Measurements from ENCODE around the gene JADE2.
"Not testable (repeated sequence)": the region's sequence is repeated elsewhere in the genome, so short reads cannot be mapped to it uniquely, and the experiment has no call there.

JADE2 gene

DNA sequence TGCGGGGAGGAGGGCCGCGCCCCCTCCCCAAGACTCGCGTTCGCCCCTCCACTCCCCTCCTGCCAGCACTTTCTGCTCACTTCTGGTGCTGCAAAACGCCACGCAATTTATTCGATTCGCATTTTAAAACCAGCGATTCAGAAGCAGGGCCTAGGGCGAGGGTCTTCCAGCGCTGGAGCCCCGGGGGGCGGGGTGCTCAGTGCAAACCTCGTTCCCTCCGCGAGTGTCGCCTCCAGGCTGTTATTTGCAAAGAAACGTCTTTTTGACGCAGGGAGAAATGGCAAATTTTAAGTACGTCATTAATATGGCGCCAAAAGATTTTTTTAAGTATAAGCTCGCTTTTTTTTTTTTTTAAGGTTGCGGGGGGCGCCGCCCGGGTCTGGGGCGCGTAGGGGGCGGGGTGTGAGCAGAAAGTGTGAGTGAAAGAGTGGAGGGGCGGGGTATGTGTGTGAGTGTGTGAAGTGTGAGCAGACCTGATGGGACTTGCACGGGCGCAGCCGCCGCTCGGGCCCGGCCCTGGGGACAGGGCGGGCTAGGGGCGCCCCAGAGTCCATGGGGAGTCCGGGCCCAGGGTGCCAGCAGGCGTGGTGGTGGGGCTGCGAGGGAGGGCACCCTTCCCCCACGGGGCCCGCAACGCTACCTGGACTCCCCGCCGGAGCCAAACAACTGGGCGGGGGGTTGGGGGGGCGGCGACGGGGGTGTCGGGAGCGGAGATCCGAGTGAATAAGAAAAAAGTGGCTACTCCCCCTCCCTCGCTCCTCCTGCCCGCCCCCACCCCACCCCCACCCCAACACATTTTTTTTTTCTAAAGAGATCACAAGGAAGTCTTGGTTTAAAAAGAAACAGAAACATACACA, at the start of gene JADE2:
Gene JADE2, plus strand, starts transcription at position 845 of the 857 bp plus-strand sequence. CDS start 10,188 bp downstream, outside the sequence.
- peak; percentile 74 for DNase-seq (ENCODE audit: low spot score)

DNA sequence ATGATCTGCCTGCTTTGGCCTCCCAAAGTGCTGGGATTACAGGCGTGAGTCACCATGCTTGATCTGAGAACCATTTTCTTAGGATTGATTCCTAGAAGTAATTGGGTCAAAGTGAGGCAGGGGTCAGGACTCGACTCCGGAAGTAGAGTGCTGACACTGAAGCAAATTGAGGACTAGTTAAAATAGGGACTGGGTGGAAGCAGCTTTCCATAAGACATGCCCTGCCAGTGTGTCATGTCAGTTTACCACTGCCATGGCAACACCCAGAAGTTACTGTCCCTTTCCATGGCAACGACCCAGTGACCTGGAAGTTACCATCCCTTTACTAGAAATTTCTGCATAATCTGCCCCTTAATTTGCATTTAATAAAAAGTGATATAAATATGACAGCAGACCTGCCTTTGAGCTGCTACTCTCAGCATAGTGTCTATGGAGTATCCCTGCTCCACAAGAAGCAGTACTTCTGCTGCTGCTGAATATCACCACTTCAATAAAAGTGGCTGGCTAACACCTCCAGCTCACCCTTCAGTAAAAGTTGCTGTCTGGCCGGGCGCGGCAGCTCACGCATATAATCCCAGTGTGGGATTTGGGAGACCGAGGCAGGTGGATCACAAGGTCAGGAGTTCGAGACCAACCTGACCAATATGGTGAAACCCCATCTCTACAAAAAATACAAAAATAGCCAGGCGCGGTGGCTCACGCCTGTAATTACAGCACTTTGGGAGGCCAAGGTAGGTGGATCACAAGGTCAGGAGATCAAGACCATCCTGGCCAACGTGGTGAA, 47.8 kb upstream of the JADE2 start:
- DNase-seq (ENCODE audit: low spot score): no peak

DNA sequence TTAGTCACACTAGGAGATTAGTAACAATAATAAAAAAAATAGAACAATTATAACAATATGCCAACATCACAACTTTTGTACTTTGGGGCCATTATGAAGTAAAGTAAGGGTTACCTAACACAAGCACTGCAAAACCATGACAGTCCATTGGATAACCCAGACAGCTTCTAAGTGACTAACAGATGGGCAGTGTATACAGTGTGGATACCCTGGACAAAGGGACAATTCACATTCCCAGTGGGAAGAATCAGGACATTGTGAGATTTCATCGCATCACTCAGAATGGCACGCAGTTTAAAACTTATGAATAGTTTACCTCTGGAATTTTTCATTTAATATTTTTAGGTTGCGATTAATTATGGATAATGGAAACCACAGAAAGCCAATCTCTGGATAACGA, 45.6 kb upstream of the JADE2 start:
- DNase-seq (ENCODE audit: low spot score): peak; percentile 29

DNA sequence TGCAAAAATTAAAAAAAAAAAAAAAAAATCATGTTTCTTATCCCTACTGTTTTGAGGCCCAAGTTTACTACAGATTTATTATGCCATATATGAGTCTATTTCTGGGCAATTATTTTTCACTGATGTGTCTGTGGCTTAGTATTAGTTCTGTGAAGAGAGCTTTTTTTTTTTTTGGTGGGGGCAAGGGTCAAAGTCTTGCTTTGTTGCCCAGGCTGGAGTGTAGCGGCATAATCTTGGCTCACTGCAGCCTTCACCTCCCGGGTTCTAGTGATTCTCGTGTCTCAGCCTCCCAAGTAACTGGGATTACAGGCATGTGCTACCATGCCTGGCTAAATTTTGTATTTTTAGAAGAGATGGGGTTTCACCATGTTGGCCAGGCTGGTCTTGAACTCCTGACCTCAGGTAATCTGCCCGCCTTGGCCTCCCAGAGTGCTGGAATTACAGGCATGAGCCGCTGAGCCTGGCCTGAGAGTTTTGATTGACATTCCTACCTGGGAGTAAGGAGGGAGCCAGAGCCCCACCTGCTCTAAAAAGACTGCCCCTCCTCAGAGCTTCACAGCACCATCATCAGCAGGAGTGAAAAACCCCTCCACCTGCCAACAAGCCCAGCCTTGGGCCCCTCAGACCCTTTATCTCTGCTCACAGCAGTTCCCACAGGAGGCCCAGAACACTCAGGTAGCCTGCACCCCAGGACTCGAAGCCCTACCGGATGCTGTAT, 36.1 kb upstream of the JADE2 start:
- no peak for DNase-seq (ENCODE audit: low spot score)

DNA sequence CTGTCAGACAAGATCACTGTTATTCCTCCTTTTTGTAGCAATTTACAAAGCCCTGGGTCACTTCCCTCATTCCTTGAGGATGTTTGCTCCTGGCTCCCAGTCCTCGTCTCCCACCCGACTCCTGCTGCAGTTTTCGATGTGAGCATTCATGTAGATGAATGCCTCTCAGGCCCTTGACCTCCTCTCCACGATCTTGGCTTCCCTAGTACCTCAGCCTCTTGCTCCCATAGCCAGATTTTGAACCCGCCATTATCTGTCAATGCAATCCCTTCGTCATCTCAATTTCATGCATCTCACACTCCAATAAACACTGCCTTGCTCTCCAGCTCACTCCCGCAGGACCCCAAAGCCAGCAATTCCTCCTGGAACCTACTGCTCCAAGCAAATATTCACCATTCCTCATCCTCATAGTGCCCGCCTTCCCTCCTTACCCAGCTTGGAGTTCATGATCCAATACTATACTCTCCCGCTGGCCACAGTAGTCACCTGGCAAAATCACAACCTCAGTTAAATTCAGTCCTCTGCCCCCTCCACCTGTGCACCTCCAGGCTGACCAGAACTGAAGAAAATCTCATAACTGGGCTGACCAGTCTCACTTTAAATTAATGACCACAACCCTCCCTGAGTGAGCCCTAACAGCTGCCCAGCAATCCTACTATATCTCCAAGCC, 35.1 kb upstream of the JADE2 start:
- DNase-seq (ENCODE audit: low spot score): no peak

DNA sequence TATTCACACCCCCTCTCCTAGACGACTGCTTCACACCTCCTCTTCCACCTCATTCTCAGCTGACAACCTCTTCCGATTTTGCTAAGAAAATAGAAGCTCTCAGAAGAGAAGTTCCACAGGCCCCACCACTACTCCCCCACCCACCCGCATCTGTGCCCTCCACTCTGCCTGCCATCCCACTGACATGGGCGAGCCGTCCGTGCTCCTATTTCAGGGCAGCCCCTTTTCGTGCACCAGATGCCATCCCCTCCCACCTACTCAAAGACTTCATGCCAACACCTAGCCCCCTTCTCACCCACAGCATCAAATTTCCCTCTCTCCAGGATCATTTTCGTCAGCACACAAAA, 34.6 kb upstream of the JADE2 start:
- DNase-seq (ENCODE audit: low spot score): no peak

DNA sequence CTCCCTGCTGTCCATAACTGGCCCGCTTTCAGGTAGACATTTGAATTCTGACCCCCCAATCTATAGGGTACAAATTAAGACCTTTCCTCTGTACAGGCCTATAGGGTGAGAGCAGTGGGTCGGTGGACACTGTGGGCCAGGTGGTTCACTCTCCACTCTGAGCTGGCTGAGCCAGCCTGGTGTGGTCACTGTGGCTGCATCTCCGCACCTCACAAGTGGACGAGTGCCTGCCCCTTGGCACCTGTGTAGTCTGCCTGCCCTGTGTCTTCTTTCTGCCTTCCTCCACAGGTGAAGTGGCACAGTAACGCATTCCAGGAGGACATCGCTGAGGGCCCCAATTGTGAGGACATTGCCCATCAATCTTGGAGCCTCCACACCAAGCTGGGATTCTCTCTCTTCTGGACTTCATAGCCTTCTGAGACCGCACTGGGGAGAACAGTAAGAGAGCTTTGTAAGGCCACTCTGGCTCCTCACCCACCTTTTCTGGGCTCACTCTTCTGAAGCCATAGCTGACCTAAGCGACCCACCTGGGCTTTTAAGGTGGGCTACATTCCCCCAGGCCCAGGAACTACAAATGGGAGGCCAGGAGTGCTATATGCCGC, 33.5 kb upstream of the JADE2 start:
- no peak for DNase-seq (ENCODE audit: low spot score)

DNA sequence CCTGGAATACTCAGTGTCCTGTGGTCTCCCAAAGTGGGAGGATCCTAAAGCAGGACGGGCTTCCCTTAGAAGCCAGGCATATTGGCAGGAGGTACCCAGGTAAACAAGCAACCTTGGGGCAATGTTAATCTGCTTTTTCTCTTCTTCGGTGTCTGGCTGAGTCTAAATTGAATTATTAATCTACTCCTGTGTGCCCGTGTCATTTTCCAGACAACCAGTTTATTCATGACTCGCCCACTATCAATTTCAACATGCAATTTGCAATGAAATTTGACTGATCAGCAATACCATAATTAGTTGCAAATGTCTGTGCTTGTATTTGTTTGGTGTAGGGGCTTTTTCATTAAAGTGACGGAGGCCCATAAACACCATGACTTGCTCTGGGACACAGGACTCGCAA, 32.9 kb upstream of the JADE2 start:
- DNase-seq (ENCODE audit: low spot score): no peak

DNA sequence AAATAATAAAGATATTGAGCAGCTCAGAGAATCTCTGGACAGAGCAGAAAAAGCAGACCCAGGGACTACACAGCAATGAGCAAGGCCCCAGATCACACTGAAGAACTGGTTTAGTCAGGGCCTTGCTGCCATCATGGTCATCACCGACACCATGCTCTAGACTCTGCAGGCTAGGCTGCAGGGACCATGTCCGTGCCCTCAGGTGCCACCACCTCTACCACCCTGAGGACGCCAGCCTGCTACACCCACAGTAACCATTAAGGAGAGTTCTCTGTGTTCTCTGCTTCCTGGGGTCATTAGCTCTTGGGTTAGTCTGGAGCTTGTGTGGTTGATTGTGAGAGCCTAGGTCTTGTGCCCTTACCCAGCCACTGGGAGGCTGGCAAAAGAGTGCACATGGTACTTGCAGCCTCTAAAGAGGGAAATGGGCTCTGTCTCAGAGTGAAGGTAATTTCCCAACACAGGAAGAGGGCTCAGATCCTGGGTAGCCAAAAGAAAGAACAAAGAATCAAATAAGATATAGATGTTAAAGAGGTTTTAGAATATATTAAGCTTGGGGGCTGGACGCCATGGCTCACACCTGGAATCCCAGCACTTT, 31.9 kb upstream of the JADE2 start:
- DNase-seq (ENCODE audit: low spot score): no peak

DNA sequence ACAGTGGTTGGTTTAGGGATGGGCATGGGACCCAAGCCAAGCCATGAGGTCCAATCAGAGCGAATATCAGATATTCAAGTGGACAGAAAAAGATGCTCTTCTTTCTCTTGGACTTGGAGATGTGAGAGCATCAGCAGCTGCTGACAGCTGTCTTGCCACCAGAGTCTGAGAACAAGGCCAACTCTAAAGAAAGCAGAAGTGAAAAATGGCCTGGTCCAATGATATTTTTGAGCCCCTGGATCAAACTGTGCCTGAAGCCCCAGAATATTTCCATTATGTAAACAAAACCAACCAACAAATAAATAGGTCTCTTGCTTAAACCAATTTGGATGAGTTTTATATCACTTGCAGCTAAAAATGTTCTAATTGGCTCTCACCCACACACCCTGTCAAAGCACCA, 30.7 kb upstream of the JADE2 start:
- DNase-seq (ENCODE audit: low spot score): no peak

DNA sequence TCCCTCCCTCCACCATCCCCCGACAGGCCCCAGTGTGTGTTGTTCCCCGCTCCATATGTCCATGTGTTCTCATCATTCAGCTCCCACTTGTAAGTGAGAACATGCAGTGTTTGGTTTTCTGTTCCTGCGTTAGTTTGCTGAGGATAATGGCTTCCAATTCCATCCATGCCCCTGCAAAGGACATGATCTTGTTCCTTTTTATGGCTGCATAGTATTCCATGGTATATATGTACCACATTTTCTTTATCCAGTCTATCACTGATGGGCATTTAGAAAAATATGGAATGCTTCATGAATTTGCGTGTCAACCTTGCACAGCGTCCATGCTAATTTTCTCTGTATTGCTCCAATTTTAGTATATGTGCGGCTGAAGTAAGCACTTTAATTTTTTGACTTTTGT, 25.6 kb upstream of the JADE2 start:
- DNase-seq (ENCODE audit: low spot score): not testable (repeated sequence)

DNA sequence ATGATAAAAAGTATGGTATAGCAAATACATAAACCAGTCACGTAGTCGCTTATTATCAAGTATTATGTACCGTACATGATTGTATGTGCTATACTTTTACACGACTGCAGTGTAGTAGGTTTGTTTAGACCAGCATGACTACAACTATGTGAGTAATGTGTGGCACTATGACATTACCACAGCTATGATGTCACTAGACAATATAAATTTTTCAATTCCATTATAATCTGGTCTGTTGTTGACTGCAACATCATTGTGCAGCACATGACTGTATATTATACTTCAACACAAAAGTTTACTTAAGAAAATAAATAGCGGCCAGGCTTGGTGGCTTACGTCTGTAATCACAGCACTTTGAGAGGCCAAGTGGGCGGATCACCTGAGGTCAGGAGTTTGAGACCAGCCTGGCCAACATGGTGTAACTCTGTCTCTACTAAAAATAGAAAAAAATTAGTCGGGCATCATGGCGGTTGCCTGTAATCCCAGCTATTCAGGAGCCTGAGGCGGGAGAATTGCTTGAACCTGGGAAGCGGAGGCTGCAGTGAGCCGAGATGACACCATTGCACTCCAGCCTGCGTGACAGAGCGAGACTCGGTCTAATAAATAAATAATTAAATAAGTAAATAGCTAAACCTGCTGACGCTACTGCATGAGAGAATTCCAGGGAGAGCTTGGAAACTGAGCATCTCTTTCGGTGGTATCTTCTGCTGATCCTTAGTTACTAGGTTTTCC, 24.6 kb upstream of the JADE2 start:
- DNase-seq (ENCODE audit: low spot score): no peak

DNA sequence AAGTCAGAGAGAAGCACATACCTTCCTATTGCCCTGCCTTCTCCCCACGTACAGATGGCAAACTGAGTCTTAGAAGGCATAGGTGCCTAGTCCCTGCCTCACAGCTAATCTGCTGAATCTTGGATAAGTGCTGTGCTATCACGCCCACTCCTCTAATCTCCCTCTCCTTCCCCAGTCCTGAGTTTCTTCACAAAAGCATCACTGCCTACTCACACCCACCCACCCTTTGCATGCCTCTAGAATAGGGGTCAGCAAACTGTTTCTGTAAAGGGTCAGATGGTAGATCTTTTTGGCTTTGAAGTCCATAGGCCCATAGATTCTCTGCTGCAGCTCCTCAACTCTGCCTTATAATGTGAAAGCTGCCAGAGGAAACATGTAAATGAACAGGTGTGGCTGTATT, 23.2 kb upstream of the JADE2 start:
- DNase-seq (ENCODE audit: low spot score): no peak

DNA sequence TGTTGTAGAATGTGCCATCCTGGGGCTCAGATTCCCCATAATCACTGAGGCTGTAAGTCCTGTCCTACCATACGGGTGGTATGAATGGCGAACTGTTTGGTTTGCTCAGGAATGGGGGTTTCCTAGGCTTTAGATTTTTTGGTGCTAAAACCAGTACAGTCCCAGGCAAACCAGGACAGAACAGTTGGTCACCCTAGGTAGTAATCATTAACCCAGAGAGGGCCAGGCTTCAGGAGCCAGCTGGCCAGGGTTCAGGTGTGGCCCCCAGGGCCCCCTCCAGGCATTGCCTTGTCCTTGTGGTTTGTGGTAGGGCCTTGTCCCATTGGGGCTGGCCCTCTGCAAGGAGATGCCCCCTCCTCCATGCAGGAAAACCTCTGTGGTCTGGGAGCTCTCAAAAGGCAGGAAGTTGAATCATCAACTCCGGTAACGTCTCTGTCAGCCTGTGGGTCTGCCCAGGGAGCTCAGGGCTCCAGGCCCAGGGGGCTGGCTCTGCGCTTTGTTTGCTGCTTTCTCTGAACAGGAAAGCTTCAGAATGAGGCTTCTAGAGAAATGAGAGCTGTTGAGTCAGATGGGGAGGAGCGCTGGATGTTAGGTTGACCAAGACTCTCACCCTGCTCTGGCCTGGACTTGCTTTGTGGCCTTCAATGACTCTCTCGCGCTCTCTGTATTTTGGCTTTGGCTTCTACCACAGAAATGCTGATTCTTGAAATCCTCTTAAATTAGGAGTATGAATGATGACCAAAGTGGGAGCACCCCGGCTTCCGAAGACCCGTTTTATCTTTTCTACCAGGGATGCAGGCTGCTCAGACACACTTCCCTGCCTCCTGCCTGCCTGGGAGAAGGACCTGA, 22.2 kb upstream of the JADE2 start:
- DNase-seq (ENCODE audit: low spot score): no peak

DNA sequence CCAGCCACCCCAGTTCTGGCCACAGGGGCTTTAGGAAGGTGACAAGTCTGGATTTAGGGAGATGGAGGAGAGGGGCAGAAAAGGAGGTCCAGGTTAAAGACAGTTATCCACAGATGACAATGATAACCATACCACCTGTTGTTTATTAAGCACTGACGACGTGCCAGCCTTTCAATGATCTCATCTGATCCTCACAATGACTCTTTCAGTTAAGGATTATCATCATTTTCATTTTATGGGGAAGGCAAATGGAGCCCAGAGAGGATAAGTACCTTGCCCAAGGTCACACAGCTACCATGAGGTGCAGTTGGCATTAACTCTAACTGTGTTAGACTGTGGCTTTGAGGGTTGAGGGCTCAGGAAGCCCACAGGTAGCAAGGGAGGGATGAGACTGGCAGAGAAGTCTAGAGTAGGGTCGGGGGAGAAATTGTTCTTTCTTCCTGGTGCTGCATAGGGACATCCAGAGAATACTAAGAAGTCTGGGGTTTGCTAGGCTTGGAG, 21.5 kb upstream of the JADE2 start:
- DNase-seq (ENCODE audit: low spot score): no peak

DNA sequence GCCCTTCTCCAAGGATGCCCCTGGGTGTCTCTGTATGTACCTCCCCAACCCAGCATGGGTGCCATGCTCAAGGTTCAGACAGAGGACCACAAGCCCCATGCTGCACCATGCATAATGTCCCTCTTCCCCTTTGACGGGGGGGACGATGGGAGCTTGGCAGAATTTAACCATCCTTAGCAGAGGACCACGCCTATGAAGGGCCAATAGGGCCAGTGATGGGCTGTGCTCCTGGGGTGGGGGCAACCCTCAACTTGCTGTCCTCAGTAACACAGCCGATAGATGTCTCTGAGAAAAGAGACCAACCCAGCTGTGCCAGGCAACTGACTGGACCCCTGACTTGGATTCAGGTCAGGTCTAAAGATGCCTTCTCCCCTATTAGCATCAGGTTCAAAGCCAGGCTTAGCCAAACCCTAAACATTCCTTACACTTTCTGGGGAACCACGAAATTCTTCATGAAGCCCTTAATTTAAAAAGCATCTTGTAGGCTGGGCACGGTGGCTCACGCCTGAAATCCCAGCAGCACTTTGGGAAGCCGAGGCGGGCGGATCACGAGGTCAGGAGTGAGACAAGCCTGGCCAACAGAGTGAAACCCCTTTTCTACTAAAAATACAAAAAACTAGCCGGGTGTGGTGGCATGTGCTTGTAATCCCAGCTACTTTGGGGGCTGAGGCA, 20.7 kb upstream of the JADE2 start:
- no peak for DNase-seq (ENCODE audit: low spot score)

DNA sequence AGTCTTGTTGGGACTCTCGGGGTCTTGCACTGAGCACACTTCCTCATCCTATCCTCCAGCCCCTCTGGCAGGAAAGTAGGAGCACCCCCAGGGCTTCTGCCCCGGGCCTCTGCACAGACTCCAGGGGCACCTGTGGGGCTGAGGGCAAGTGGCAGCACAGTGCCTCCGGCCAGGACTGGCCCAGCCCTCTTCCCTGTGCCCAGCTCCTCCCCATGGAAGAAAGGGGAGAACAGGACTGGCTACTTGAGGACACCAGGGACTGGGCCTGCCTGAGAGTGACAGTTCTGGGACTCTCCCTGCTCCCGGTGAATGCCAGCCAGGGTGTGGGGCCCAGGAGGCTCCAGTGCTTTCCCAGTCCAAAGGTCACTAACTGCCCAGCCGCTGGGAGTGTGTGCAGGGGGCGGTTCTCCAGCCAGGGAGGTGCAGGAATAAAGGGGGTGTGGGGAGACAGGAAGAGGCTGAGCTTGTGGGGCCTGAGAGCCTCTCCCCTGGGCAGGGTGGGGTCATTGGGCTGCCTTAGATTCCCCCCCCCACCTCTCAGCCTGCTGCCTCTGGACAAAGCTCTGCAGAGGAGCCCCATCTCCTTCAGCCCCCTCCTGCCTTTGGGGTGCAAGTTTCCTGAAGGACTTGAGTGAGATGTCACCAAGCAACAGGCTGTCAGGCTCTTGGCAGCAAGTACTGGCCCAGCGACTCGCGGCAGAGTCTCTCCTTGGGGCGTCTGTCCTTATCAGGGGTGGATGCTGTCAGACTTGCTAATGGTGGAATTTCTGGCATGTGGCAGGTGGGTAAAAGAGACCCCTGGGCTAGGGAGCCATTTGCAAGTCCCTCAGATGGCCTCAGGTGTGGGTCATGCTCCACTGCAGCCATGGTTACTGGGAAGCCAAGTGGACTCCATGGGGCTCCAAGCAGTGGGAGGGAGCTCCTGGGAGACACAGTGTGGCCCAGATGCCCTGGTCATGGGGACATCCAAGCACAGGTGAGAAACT, 19.1 kb upstream of the JADE2 start:
- no peak for DNase-seq (ENCODE audit: low spot score)

DNA sequence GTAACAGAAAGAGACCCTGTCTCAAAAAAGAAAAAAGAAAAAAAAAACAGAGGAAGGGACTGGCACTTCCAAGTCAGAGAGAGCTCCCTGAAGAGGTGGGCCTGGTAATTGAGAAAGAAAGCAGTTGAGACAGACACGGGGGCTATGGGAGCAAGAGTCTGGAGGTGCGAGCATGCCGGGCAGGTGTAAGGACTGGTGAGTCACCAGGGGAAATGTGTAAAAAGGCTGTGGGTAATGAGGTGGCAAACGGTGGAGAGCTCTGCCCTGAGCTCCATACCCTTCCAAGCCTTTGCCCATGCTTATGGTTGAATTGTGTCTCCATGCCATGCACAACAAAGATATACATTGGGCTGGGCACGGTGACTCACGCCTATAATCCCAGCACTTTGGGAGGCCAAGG, 18.0 kb upstream of the JADE2 start:
- no peak for DNase-seq (ENCODE audit: low spot score)

All from globus pallidus (tissue), 1 donor.